G401 (cell line): ENCODE data around the gene ADO. TPM values are rescaled to one million over a fixed set of nuclear protein-coding genes. Genes with fewer than 3 reads are reported as not detected.

Source experiments
- DNase-seq: peaks from one replicate; pipeline ENCODE4 v3.0.0-alpha.2; 2015; ENCODE audit warnings: low spot score
- in situ Hi-C: cut with HindIII; loops from 2 replicates; pipeline ENCODE4 v1.10.0; 2016; ENCODE audit warnings: low sequenced_read_pairs, mixed read lengths
- total RNA-seq: library from RNA; depleted of rRNA; stranded (reverse); fragments of >200 nt; shearing (Covaris generic); gene quantifications from 2 replicates; pipeline ENCODE4 v1.2.3, GENCODE V29; 2014

ADO gene
- total RNA-seq, 1 experiment from 2014 or later: 42.1 TPM

DNA sequence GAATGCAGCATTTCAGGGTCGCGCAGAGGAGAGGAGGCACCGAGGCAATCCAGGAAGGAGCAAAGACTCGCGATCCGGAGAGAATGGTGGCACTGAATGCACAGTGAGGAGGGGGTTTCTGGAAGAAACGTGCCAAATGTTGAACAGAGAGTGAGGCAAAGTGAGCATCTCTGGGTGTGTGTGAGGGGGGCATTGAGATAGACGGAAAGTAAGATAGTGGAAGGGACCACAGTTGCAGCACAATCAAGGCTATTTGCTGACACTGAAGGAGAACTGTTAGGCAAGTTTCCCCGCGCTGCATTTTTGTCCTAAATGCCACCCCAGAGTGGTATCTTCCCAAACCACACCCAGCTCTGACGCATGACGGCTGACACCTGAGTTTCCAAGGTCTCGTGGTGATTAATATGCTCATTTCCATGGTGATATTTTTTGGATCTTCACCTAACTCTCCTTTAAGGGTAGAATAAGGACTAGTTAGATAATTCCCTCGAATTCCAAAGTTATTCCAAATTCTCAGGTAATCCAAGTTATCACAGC lies 14.4 kb upstream of the ADO start:
- in situ Hi-C loops: no loop called here
- DNase-seq: no peak

DNA sequence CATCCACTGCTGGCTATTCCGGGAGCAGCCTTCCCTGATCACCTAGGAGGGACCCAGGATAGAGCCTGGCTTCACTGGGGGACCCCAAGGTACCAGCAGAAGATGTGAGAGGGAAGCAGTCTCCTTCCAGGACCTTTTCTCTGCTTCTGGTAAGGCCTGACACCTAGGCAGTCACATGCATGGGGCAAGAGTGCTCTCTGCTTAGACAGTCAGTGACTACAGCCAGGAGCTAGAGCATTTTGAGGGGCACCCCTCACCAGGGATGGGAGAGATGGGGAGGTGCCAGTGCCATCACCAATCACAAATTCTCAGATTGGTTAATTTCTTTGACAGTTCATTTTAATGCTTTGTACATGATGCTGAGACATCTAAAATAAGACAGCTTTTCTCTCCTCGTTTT lies 13.9 kb upstream of the ADO start:
- no peak for DNase-seq
- in situ Hi-C loops: no loop called here

DNA sequence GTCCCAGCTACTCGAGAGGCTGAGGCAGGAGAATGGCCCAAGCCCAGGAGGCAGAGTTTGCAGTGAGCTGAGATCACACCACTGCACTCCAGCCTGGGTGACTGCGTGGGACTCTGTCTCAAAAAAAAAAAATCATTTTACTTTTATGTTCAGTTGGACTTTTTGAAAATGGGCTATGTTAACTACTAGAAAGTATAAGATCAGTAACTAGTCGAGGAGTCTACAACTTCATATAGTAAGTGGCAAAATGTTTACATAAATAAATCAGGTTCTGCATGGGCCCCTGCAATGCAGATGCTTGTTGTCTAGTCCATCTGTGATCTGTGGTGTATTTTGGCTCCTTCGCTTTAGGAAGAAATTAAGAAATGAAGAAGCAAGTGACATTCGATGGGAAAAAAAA lies 12.3 kb upstream of the ADO start:
- in situ Hi-C loops: no loop called here
- no peak for DNase-seq

DNA sequence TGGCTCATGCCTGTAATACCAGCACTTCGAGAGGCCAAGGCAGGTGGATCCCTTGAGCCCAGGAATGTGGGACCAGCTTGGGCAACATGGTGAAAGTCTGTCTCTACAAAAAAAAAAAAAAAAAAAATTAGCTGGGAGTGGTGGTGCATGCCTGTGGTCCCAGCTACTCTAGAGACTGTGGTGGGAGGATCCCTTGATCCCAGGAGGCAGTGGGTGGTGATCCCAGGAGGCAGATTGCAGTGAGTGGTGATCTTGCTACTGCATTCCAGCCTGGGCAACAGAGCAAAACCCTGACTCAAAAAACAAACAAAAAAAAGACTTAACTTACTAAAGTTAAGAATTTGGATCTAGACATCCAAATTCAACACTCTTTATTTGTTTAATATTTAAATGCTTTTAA lies 10.2 kb upstream of the ADO start:
- in situ Hi-C loops: no loop called here
- no peak for DNase-seq

DNA sequence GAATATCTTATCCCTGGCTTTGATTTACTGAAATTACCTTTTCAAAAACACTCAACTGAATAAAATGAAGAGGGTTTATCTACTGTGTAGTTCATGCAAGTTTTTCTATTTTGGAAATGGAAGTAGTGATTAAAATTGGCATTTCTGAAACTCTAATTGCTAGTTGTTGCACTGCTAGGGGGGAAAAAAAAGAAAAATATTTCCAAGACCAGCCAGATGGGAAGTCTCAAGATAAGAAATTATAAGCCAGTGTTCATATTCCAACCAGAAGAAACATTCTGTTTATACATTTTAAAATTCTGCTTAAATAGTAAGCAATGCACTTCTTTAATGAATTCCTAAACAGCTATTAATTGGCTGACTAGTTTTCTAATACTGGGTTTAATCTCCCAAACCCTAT lies 9.4 kb upstream of the ADO start:
- in situ Hi-C loops: no loop called here
- DNase-seq: no peak

DNA sequence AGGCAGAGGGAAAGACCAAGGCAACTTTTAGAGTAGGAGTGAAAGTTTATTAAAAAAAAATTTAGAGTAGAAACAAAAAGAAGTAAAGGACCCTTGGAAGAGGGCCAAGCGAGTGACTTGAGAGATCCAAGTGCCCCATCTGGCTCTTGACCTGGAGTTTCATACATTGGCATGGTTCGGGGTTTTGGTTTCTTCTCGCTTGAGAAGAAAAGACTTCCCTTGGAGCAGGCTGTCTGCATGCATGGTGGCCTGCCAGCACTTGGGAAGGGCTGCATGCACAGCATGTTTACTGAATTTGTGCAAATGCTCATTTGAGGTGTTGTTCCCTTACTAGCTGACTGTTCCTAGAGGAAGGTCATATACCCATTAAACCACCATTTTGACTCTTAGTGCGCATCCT lies 8.8 kb upstream of the ADO start:
- in situ Hi-C loops: no loop called here
- DNase-seq: no peak

DNA sequence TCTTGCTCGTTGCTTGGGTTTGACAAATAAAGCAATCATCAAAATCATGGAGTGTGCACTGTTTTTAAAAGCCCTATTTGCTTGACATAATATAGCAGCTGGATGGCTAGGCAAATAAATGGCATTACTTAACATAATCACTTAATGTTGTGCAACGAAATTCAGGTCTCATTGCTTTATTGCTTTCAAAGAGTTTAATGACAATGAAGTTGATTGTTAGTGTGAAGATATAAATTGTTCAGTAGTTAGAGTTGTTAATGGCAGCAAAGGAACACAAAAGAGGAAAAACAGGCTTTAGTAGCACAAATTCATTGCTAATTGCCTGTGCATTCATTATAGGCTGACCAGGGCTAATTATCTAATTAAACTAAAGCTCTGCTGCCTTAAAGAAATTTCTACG lies 7.6 kb upstream of the ADO start:
- in situ Hi-C loops: no loop called here
- no peak for DNase-seq

DNA sequence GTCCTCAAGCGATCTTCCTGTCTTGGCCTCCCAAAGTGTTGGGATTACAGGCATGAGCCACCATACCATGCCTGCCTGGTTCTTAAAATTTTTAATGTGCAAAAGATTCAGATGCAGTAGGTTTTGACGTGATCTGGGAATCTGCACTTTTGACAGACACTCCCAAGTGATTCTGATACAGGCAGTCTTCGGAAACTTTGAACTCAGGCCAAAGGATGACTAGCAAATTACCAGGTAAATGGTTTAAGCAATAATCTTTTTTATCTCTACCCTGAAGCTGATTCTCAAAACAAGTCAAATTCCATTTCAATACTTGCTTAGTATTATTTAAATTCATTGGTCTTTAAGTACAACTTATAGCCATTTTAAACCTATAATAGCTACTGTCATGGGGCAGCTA lies 2.6 kb upstream of the ADO start:
- in situ Hi-C loops: no loop called here
- no peak for DNase-seq

DNA sequence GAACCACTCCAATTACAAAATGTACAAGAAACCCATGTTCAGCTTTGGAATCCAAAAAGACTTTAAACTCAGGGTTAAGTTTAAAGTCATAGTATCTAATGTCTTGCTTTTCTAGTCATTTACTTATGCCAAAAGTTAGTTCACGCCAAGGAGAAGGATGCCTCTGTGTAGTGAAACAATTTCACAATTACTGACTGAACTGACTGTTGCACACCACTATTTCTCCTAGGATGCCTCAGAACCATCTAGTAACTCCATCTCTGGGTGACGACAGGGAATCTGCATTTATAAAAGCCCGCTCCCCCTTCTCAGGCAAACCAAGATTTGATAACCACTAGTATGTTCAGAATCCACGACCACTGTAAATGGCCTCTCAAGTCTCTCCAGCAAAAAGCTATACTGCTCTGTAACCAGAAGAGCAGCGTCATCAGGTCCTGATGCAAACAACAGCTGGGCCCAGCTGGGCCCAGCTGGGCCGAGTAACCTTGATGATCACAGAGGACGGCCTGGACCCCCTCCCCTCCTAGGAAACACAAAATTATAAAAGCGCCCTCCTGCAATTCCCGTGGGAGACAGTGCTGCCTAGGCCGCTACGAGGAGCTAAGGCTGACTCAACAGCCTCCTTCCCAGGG lies 680 bp upstream of the ADO start:
- no peak for DNase-seq
- in situ Hi-C loops: no loop called here

DNA sequence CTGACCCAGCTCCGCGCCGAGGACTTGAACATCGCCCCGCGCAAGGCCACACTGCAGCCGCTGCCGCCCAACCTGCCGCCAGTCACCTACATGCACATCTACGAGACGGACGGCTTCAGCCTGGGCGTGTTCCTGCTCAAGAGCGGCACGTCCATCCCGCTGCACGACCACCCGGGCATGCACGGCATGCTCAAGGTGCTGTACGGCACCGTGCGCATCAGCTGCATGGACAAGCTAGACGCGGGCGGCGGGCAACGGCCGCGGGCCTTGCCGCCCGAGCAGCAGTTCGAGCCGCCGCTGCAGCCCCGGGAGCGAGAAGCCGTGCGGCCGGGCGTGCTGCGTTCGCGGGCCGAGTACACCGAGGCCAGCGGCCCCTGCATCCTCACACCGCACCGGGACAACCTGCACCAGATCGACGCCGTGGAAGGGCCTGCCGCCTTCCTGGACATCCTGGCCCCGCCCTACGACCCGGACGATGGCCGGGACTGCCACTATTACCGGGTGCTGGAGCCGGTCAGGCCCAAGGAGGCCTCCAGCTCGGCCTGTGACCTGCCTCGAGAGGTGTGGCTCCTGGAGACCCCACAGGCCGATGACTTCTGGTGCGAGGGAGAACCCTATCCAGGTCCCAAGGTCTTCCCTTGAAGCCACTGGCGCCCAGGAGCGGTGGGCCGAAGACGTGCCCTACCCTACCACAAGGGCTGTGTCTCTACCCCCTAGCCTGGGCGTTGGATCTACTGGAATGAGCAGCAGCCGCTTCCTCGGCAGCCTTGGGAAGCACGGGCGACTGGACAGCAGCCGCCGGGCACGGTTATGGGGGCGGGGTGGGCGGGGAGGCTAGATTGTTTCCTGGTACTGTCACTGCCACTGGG lies 945 bp downstream of the ADO start:
- in situ Hi-C loops: no loop called here
- no peak for DNase-seq

DNA sequence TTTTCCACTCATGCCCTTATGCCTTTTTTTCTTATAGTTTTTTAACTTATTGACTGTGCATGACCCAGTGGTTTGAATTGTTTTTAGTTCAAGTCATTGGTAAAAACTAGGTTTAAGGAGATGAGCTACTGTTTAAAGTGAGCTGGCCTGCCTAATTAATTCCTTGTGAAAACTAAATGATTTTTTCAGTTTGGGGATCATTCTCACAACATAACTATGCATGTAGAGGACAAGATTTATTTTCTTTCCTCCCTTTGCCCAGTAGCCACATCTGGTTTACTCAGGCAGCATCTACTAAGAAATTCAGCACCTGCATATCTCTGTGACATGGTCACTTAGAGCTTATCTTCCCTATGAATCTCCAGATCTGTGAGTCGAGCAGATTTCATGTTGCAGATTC lies 1.7 kb downstream of the ADO start:
- in situ Hi-C loops: no loop called here

DNA sequence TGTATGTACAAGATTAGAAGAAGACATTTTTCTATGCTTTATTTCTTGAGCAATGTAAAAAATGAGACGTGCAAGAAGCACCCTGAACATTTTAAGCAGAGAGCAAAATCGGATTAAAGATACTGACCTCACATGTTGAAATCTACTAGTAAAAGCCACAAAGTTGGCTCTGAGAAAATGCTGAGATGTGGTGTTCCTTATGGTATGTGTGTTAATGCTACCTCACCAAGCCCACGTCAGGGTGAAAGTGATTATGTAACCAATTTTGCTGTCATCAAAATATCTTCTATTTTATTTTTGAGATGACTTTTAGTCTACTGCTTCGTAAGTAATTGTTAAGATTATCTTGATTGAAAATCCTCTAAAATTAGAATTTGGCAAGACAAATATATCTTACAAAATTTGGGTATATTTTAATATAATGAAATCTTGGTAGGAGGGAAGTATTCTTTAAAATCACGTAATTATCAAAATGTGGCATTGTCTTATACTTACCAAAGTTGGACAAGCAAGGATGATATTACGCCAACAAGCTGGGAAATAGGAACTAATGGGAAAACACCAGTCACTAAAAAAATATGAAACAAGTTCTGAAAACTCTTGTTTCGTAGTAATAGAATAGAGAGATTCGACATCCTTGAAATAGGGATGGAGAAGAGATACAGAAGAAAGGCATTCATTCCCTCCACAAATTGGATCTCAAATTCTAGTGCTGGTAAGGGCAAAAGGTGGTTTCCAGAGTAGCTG lies 5.8 kb downstream of the ADO start:
- in situ Hi-C loops: no loop called here
- DNase-seq: no peak

More for the DNA sequence above, 1.7 kb downstream of the ADO start:
- DNase-seq: no peak

DNA sequence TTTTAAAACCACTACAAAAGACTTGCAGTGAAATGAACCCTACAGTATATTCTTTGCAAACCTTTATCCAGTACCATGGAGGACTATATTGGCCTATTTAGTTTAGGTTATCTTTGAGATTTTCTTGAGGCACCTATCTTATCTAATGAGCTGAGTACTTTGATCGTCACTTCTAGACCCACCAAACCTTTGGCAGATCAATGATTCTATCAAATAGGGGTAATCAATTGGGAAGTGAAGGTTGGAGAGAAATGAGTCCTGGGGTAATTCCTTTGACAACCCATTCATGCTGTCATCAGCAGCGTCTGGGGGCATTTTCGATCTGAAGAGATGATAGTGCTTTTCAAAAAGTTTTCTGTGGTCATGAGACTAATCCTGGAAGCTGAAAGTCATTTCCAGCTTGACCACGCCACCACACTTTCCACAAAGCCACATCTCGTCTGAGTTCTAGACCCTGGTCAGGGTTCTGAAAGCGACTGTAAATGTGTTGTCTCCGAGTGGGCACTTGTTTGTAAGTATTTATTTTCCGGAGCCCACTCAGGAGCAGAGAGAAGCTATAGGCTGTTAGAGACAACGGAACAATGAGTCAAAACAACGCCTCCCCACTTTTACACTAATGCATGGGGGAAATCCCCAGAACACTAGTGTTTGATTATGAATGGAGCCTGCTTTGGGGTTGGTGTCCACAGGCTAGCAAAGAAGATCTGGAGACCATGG lies 6.8 kb downstream of the ADO start:
- in situ Hi-C loops: no loop called here
- no peak for DNase-seq

DNA sequence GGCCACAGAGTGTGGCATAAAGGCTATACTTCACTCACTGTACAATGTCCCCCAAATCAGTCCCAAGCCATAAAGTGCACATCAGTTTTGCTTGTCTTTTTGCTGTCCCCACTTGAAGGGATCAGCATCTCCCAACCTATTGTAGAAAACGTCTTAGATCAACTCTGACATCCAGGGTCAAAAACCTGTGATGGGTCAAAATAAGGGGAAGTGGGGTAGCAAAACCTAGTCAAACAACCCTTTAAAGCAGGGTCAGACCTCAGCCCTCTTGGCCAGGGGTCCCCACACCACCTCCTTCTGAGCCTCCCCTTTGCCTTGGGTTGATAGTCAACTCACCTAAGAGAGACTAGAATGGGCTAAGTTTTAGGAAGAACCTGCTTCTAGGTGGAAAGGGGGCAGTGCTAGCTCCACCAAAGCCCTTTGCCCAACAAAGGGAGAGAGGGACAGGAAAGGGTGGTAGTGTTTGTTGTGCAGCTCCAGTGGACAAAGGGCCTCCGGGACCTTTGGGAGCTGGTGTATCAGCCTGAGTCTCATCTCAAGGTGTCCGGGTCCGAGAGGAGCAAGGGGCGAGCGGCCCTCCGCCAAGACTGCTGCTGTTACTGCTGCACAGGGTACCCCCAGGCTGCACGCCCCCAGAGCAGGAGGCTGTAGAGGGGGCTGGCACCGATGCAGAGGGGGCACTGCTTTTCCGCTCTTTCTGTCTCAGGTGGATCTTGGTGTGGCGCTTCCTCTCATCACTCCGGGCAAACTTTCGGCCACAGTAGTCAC lies 8.3 kb downstream of the ADO start:
- DNase-seq: no peak
- in situ Hi-C loops: no loop called here

DNA sequence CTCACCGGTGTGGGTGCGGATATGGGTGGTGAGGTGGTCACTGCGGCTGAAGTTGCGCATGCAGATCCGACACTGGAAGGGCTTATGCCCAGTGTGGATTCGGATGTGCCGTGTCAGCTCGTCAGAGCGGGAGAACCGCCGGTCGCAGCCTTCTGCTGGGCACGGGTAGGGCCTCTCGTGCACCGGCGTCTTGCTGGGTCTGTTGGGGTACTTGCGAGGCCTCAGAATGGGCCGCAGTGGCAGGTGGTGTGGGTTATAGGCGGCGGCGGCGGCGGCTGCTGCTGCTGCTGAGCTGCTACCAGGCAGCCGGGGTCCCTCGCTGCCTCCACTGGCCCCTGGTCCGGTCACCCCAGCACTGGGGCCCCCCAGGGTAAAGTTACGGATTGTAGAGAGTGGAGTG lies 8.9 kb downstream of the ADO start:
- in situ Hi-C loops: no loop called here

DNA sequence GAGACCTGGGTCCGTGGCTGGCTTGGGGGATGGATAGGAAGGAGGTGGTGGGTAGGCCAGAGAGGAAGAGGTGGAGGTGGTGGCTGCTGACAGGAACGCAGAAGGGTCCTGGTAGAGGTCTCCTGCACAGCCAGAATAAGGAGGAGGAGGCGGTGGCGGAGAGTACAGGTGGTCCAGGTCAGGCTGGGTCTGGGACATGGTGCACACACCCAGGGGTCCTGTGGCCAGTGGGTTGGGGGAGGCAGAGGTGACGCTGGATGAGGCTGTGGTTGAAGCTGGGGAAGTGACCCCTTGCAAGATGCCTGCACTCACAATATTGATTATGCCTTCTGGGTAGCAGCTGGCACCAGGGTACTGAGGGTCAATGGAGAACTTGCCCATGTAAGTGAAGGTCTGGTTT lies 9.5 kb downstream of the ADO start:
- no peak for DNase-seq

More for the DNA sequence above, 8.9 kb downstream of the ADO start:
- DNase-seq: no peak

DNA sequence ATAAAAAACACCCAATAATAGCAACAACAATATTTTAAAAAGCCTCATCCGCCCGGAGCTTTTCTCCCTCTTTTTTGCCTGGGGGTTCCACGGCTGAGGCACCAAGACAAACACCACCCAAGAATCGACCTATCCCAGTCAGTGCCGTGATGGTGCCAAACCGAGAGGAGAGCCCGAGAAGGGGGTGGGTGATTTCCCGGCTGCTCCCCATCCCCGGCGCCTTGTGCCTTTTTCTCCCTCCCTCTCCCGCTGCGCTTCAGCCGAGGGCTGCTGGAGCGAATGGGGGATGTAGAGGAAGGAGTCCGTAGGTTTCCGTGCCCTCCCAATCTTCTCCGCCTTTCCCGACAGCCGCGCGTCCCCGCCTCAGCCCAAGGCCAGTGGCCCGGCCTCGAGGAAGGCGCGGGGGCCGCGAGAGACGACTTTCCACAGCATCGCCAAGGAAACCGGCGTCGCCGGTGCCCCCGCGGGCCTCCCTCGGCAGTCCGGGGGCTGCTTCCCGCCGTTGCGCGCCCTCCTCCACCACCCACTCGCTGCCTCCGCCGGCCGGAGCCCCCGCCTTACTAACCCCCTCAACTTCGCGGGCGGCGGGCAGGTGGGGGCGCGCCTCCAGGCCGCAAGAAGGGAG lies 10.3 kb downstream of the ADO start:
- no peak for DNase-seq
- in situ Hi-C loops: no loop called here

More for the DNA sequence above, 9.5 kb downstream of the ADO start:
- in situ Hi-C loops: no loop called here

DNA sequence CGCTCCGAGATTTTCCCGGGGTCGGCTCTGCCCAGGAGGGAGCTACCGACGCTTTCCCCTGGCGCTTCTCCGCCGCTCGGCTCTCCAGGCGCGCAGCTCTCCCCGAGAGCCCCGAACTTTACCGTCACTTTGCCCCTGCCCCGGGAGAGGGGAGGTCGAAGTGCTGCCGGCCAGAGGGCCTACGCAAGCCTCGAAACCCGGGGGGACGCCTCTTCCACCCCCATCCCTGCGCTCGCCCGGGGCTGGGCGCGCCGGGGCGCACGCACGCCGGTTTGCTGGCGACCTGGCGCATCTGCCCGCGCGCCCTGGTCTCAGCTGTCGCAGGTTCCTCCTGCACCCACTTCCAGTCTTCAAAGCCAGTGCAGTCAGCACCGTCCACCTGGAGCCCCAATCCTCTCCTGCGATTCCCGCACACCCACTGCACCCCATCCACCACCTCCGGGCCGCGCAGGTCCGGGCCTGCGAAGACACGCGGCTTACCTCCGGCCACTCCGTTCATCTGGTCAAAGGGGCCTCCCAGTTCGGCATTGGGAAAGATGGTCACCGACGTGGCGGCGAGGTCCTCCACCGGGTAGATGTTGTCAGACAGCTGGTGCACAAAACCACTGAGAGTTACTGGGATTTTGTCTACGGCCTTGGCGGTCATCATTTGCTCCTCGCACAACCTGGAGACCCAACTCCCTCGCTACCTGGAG lies 11.0 kb downstream of the ADO start:
- in situ Hi-C loops: no loop called here
- no peak for DNase-seq
